HepG2 (cell line): ENCODE measurements around the gene UVSSA. TPM values are rescaled to one million over a fixed set of nuclear protein-coding genes. Genes with fewer than 3 reads are reported as not detected.
A peak's percentile ranks its signal among the peaks of the same experiment; 100 is the strongest.

Source experiments
- ATAC-seq: fragments of 200-7000 bp; cut with Tn5 transposase; 3 replicates; pipeline ENCODE4 v1.9.1; 2020; ENCODE audit warnings: mild to moderate bottlenecking, moderate library complexity
- BruUV-seq: library from RNA; stranded (reverse); fragments of 400-500 nt; replicated peaks from 2 replicates; lab custom pipeline; 2021; lab: Mats Ljungman, UMichigan
- CTCF ChIA-PET: fragments of 300-600 bp; formaldehyde crosslinking; extraction: SDS; loops from one replicate; lab custom pipeline; 2021; ENCODE audit warnings: low total read pairs, inconsistent platforms, low intra/inter-chr PET ratio; lab: Yijun Ruan, JAX
- POLR2A ChIA-PET: fragments of 350-600 bp; sonication (Branson Sonifier 250); formaldehyde crosslinking; loops from one replicate; lab custom pipeline; 2020; ENCODE audit warnings: antibody characterized with exemption, inconsistent platforms; lab: Yijun Ruan, JAX
- DNase-seq: peaks from one replicate; pipeline ENCODE4 v3.0.0-alpha.2; 2015; ENCODE audit warnings: low spot score
- FAIRE-seq: peaks from 3 replicates; lab custom pipeline; 2011; peaks lifted over from hg19 to GRCh38; lab: Jason Lieb, UNC
- H2AFZ ChIP-seq: one replicate; pipeline ENCODE4 v1.6.1; 2011; ENCODE audit warnings: low read length, inconsistent platforms
- H3K27ac ChIP-seq: fragments of 300-600 bp; 3 replicates; pipeline ENCODE4 v1.8.0; 2011; ENCODE audit warnings: mixed run types, mild to moderate bottlenecking, mixed read lengths, low read length, inconsistent platforms; ENCODE audit not compliant: insufficient read depth; ENCODE audit errors: extremely low read length
- H3K27me3 ChIP-seq, 2 experiments: fragments of 200-600 bp in 1 of 2; 2 replicates in 1 of 2; 3 replicates in 1 of 2; pipeline versions ENCODE4 v1.6.0 to v1.8.0; 2011; ENCODE audit warnings: low read length in 2 of 2, mild to moderate bottlenecking in 2 of 2, moderate library complexity in 2 of 2, inconsistent platforms in 1 of 2; ENCODE audit not compliant: insufficient read depth in 2 of 2, control insufficient read depth in 1 of 2
- H3K36me3 ChIP-seq, 2 experiments: fragments of 200-600 bp in 1 of 2; replicated peaks in 1 of 2; 2 replicates in 1 of 2; 3 replicates in 1 of 2; pipeline versions ENCODE4 v1.5.1 to v1.8.0; 2011; ENCODE audit warnings: low read length in 2 of 2, inconsistent platforms in 1 of 2; ENCODE audit not compliant: insufficient read depth in 2 of 2, control insufficient read depth in 1 of 2
- H3K4me1 ChIP-seq: 2 replicates; pipeline ENCODE4 v1.5.1; 2012; ENCODE audit warnings: low read length, inconsistent platforms; ENCODE audit not compliant: insufficient read depth
- H3K4me2 ChIP-seq: 2 replicates; pipeline ENCODE4 v1.6.0; 2011; ENCODE audit warnings: low read depth, low read length, inconsistent platforms
- H3K4me3 ChIP-seq, 3 experiments: fragments of 200-600 bp in 1 of 3; sonication (generic), shearing (Covaris generic) in 1 of 3; replicated peaks in 1 of 3; 2 replicates each; pipeline ENCODE4 v1.5.1; 2011 to 2016; ENCODE audit warnings: low read length in 3 of 3, inconsistent platforms in 2 of 3, low read depth in 2 of 3, mild to moderate bottlenecking in 2 of 3, control low read depth in 1 of 3, mixed read lengths in 1 of 3; ENCODE audit not compliant: insufficient read depth in 1 of 3
- H3K79me2 ChIP-seq: one replicate; pipeline ENCODE4 v1.6.1; 2011; ENCODE audit warnings: low read length, inconsistent platforms; ENCODE audit not compliant: insufficient read depth
- H3K9ac ChIP-seq: 2 replicates; pipeline ENCODE4 v1.6.0; 2011; ENCODE audit warnings: mild to moderate bottlenecking, low read depth, low read length, inconsistent platforms; ENCODE audit not compliant: insufficient read depth
- H3K9me3 ChIP-seq: 2 replicates; pipeline ENCODE4 v1.5.1; 2012; ENCODE audit warnings: mild to moderate bottlenecking, low read length
- H4K20me1 ChIP-seq: 2 replicates; pipeline ENCODE4 v1.6.0; 2011; ENCODE audit warnings: inconsistent platforms, mild to moderate bottlenecking, low read length, moderate library complexity; ENCODE audit not compliant: insufficient read depth
- BATF2 ChIP-seq: sonication (generic); formaldehyde crosslinking; IDR thresholded peaks from 2 replicates; pipeline ENCODE4 v1.8.0; 2022; ENCODE audit warnings: mild to moderate bottlenecking, missing genetic modification reagents, moderate library complexity
- ELF3 ChIP-seq: IDR thresholded peaks from 2 replicates; pipeline ENCODE4 v1.6.1; 2016; ENCODE audit warnings: missing genetic modification reagents, missing compliant biosample characterization
- KLF15 ChIP-seq: sonication (generic); formaldehyde crosslinking; IDR thresholded peaks from 2 replicates; pipeline ENCODE4 v1.8.1; 2023; ENCODE audit warnings: borderline replicate concordance, mild to moderate bottlenecking, inconsistent platforms, missing genetic modification reagents, mixed read lengths
- MED13 ChIP-seq: sonication (generic); formaldehyde crosslinking; IDR thresholded peaks from 2 replicates; pipeline ENCODE4 v1.5.0; 2020; ENCODE audit warnings: missing genetic modification reagents
- NR2F1 ChIP-seq, 2 experiments: fragments of 450-650 bp in 1 of 2; formaldehyde crosslinking in 1 of 2; IDR thresholded peaks; 2 replicates each; pipeline versions ENCODE4 v1.5.0 to v1.6.1; 2016 to 2020; ENCODE audit warnings: mild to moderate bottlenecking in 1 of 2, missing compliant biosample characterization in 1 of 2, missing genetic modification reagents in 1 of 2, moderate library complexity in 1 of 2
- RBFOX2 ChIP-seq: fragments of 200-400 bp; formaldehyde crosslinking; IDR thresholded peaks from 2 replicates; pipeline ENCODE4 v1.6.1; 2017; ENCODE audit warnings: low read depth, mild to moderate bottlenecking, low read length
- ZNF557 ChIP-seq: sonication (generic); formaldehyde crosslinking; IDR thresholded peaks from 2 replicates; pipeline ENCODE4 v1.4.0; 2020; ENCODE audit warnings: missing genetic modification reagents
- WGBS: methylation state at CpG from one replicate; pipeline ENCODE4 v1.1.6; 2017; ENCODE audit warnings: low lambda C conversion rate; 5-methylcytosine and 5-hydroxymethylcytosine counted together
- in situ Hi-C: cut with HindIII; loops from 2 replicates; pipeline ENCODE4 v1.10.0; 2017; ENCODE audit warnings: low pct_unique_long_range_greater_than_20kb; ENCODE audit not compliant: extremely low pct_ligation_motif_present
- intact Hi-C: fragments of 100-400 bp; cut with micrococcal nuclease; formaldehyde crosslinking; loops from one replicate; pipeline ENCODE4 v1.10.0; 2022; ENCODE audit not compliant: unreplicated experiment
- polyA plus RNA-seq, 8 experiments: library from polyadenylated mRNA; depleted of rRNA in 3 of 8; stranded (reverse) in 7 of 8; unstranded in 1 of 8; fragments of >200 nt; fragmentation: Illumina TruSeq in 4 of 8; extraction: Trizol in 4 of 8; gene quantifications; 2 replicates each; pipeline versions ENCODE4 v1.2.1 to v1.2.3, GENCODE V29; 2011 to 2016; ENCODE audit warnings: low read depth in 4 of 8, missing spikeins in 1 of 8, mixed read lengths in 1 of 8; ENCODE audit not compliant: insufficient read depth in 1 of 8
- total RNA-seq, 5 experiments: library from RNA; depleted of rRNA; stranded (reverse); fragments of >200 nt; fragmentation: Illumina TruSeq; extraction: Trizol; gene quantifications; 2 replicates each; pipeline ENCODE4 v1.2.3, GENCODE V29; 2016; ENCODE audit warnings: low read depth in 1 of 5

The UVSSA gene
- total and polyA plus RNA-seq, 2 of the 13 experiments (the other 11 are each of a cell fraction or from before 2014, with no cell fraction given): 4.6 to 8.4 TPM

DNA sequence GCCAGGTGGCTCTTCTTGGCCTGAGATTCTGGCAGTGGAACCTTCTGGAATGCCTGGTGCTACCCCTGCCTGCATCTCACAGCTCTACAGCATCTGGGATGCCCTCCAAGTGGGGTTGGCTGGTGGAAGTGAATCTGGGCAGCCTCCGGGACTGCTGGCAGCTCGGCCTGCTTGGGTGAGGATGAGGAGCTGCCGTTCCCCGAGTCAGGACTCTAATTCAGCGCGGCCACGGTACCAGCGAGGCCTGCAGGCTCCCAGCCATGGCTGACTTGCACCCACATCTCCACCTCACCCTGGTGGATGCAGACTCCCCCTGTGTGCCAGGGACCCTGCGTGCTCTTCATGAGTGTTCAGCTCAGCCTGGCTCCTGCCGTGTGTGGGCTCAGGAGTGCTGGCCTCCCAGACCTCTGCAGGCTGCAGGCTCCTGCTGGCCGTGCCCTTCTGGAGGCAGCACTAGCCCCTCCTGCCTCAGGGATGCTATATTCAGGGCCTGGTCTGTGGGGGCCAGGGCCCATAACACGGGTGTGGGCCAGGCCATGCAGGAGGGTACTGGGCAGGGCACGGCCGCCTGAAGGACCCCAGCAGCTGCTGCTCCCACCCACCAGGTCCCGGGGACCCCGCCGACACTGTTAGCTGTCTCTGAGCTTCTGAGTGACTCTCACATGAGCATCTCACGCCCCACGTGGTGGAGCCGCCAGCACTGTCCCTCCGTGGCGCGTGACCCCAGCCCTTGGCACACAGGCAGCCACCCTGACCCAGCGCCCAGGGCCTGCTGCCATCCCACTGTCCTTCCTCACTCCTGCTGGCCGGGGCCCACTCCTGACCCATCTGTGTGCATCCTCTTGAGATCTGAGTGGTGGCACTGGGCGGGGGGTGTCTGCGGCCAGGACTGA, 10.6 kb downstream of the UVSSA start:
- no peaks in the 10 kb centered on the region for H3K9me3 ChIP-seq
- H3K9ac ChIP-seq: no peak overlapping the region
- H3K36me3 ChIP-seq: peaks cover 6 to 11% of the 10 kb centered on the region in 2 experiments; a peak in 4 of 5 replicates
- in situ Hi-C loops: loop anchor here (10.0 kb wide), 1 partner anchor 157 kb away; no protein-coding TSS in a partner anchor
- no peaks in the 10 kb centered on the region for H3K79me2 ChIP-seq
- FAIRE-seq: no peak
- H3K27ac ChIP-seq: no peak overlapping the region
- no TSS peak for BruUV-seq
- 95% methylated on average over 3 of the region's 27 CpGs for WGBS
- H3K4me3 ChIP-seq: no peak overlapping the region
- H3K4me2 ChIP-seq: no peak overlapping the region
- no peaks in the 10 kb centered on the region for H4K20me1 ChIP-seq
- no peak for ATAC-seq
- no peaks in the 10 kb centered on the region for H3K27me3 ChIP-seq
- TF ChIP-seq KLF15: no peak
- no peak for TF ChIP-seq ZNF557 (CRISPR knock-in tag)
- 0 out of 2 replicates have a peak, but pooled peaks have one; percentile 32 for TF ChIP-seq RBFOX2
- no peak for TF ChIP-seq MED13
- TF ChIP-seq ELF3 (CRISPR knock-in tag): no peak
- no peak for TF ChIP-seq BATF2 (CRISPR knock-in tag)
- TF ChIP-seq NR2F1 (CRISPR knock-in tag; IDR thresholded peaks at IDR 0.05): no peak
- CTCF ChIA-PET: no interaction called here
- POLR2A ChIA-PET: no interaction called here
- H2AFZ ChIP-seq: no peak overlapping the region
- intact Hi-C loops: loop anchor here (5.0 kb wide), 1 partner anchor 155 kb away; no protein-coding TSS in a partner anchor
- no peak for DNase-seq
- H3K4me1 ChIP-seq: peaks cover 16% of the 10 kb centered on the region
